GM19239 (cell line): ENCODE measurements around the gene DUS2.
A peak's percentile ranks its signal among the peaks of the same experiment; 100 is the strongest.

ENCODE experiments used
- DNase-seq: peaks from one replicate; pipeline ENCODE4 v3.0.0; 2011; ENCODE audit warnings: low spot score; ENCODE audit not compliant: insufficient read length
- FAIRE-seq: peaks from 2 replicates; lab custom pipeline; 2011; peaks lifted over from hg19 to GRCh38; lab: Jason Lieb, UNC

The DUS2 gene

GRCh38 chr16:68040506-68041288 lies 17.6 kb downstream of the DUS2 start:
- peak; percentile 88 for FAIRE-seq

GRCh38 chr16:68041783-68042182 lies 18.7 kb downstream of the DUS2 start:
- DNase-seq, result no peak
- FAIRE-seq, result peak; percentile 39

More at GRCh38 chr16:68040506-68041288, 17.6 kb downstream of the DUS2 start:
- peak; percentile 70 for DNase-seq

GRCh38 chr16:68046106-68046505 lies 23.0 kb downstream of the DUS2 start:
- FAIRE-seq (no peak), DNase-seq (no peak)

- no peak for FAIRE-seq
- DNase-seq, result no peak
These were observed 24.9 kb downstream of the DUS2 start for GRCh38 chr16:68047987-68048386.

GRCh38 chr16:68049449-68049848 lies 26.4 kb downstream of the DUS2 start:
- FAIRE-seq (no peak), DNase-seq (no peak)

- FAIRE-seq (no peak), DNase-seq (no peak)
These were observed 32.3 kb downstream of the DUS2 start for GRCh38 chr16:68055395-68055794.

GRCh38 chr16:68059804-68060203 lies 36.7 kb downstream of the DUS2 start:
- DNase-seq, result no peak
- no peak for FAIRE-seq

GRCh38 chr16:68061396-68061795 lies 38.3 kb downstream of the DUS2 start:
- FAIRE-seq (no peak), DNase-seq (no peak)

GRCh38 chr16:68062910-68063393 lies 39.9 kb downstream of the DUS2 start:
- DNase-seq (no peak), FAIRE-seq (no peak)

- no peak for DNase-seq
These were observed 41.8 kb downstream of the DUS2 start for GRCh38 chr16:68064791-68065365.

GRCh38 chr16:68065716-68066305 lies 42.7 kb downstream of the DUS2 start:
- DNase-seq, result no peak
- FAIRE-seq, result no peak

More at GRCh38 chr16:68064791-68065365, 41.8 kb downstream of the DUS2 start:
- FAIRE-seq, result peak; percentile 90

- DNase-seq (no peak), FAIRE-seq (no peak)
These were observed 43.7 kb downstream of the DUS2 start for GRCh38 chr16:68066763-68067162.

GRCh38 chr16:68068926-68069325 lies 45.8 kb downstream of the DUS2 start:
- no peak for DNase-seq
- FAIRE-seq, result no peak

GRCh38 chr16:68069511-68070248 lies 46.6 kb downstream of the DUS2 start:
- FAIRE-seq (no peak), DNase-seq (no peak)

GRCh38 chr16:68070249-68070730 lies 47.2 kb downstream of the DUS2 start:
- DNase-seq (no peak), FAIRE-seq (no peak)

GRCh38 chr16:68070806-68071517 lies 47.9 kb downstream of the DUS2 start:
- no peak for DNase-seq
- FAIRE-seq, result peak; percentile 97

- FAIRE-seq (no peak), DNase-seq (no peak)
These were observed 48.4 kb downstream of the DUS2 start for GRCh38 chr16:68071518-68071901.

GRCh38 chr16:68072038-68072695 lies 49.1 kb downstream of the DUS2 start:
- DNase-seq (no peak), FAIRE-seq (no peak)
